Mammary epithelial cell (primary cell): ENCODE measurements around the gene MAPK8.

Experiments used
- EZH2 ChIP-seq: IDR thresholded peaks from 2 replicates; pipeline ENCODE4 v1.6.1; 2012; ENCODE audit warnings: low read length, inconsistent platforms, borderline replicate concordance
- TF ChIP-seq, protein P1 (sequence below), 2 donors: IDR thresholded peaks in 1 of 2; conservative IDR thresholded peaks in 1 of 2; 2 replicates each; pipeline ENCODE4 v1.5.1; 2011 to 2012; ENCODE audit warnings: inconsistent platforms in 2 of 2, low read length in 2 of 2, mild to moderate bottlenecking in 2 of 2, control low read depth in 1 of 2, low read depth in 1 of 2; ENCODE audit not compliant: insufficient read depth in 1 of 2; ENCODE audit errors: extremely low read depth in 1 of 2

DNA sequence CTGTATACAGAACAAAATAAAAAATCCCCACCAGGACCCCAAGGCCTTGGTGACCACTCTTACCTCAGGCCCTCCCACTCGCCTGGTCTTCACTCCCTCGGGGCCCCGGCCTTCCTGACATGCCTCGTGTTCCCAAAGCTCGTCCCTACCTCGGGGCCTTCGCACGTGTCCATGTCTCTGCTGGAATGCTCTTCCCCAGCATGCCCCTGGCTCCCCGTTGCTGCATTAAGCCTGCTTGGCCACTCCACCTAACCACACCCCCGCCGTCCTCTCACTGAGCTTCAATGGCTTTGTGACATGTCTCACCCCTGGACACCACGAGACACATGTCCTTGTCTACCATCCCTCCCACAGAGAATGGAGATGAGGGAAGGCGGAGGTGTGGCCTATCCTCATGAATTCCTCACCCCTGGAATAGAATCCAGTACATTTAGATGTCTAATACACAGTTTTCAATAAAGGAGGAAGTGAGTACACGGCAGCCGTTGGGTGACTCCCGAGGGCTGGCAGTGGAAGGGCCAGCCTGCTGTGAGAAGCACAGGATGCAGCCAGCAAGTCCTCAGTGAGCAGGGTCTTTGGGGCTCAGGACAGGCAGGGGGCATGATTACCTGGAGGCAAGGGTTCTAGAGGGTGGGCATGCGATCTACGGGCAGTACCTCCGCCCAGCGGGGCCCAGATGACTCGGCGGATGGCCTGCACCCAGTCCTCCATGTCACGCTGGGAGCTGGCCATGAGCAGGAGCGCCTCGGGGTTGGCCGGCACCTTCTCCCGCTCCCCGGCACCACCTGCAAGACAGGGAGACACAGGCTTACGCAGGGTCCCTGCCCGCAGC, 172.7 kb downstream of the MAPK8 start:
- TF ChIP-seq, protein P1, sequence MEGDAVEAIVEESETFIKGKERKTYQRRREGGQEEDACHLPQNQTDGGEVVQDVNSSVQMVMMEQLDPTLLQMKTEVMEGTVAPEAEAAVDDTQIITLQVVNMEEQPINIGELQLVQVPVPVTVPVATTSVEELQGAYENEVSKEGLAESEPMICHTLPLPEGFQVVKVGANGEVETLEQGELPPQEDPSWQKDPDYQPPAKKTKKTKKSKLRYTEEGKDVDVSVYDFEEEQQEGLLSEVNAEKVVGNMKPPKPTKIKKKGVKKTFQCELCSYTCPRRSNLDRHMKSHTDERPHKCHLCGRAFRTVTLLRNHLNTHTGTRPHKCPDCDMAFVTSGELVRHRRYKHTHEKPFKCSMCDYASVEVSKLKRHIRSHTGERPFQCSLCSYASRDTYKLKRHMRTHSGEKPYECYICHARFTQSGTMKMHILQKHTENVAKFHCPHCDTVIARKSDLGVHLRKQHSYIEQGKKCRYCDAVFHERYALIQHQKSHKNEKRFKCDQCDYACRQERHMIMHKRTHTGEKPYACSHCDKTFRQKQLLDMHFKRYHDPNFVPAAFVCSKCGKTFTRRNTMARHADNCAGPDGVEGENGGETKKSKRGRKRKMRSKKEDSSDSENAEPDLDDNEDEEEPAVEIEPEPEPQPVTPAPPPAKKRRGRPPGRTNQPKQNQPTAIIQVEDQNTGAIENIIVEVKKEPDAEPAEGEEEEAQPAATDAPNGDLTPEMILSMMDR (conservative IDR thresholded peaks at IDR 0.05 in 1 of 2, IDR thresholded peaks at IDR 0.05 in 1 of 2; ENCODE audit: extremely low read depth in 1 of 2, insufficient read depth in 1 of 2, low read depth in 1 of 2, low read length in 2 of 2), result no peak
- no peak for TF ChIP-seq EZH2
